Adipocyte (in vitro differentiated cells): ENCODE measurements around the gene CEP57.
"Not testable (repeated sequence)": the region's sequence is repeated elsewhere in the genome, so short reads cannot be mapped to it uniquely, and the experiment has no call there.

Experiments used
- DNase-seq: peaks from one replicate; pipeline ENCODE4 v3.0.0-alpha.2; 2015; ENCODE audit warnings: low read depth
- H3K27me3 ChIP-seq: replicated peaks from 2 replicates; pipeline ENCODE4 v1.7.0; 2013; ENCODE audit warnings: mild to moderate bottlenecking, low read length, moderate library complexity; ENCODE audit not compliant: control insufficient read depth, insufficient read depth
- H3K36me3 ChIP-seq: 2 replicates; pipeline ENCODE4 v1.7.0; 2013; ENCODE audit warnings: low read length, mild to moderate bottlenecking, moderate library complexity; ENCODE audit not compliant: control insufficient read depth, insufficient read depth, severe bottlenecking
- H3K4me1 ChIP-seq: 2 replicates; pipeline ENCODE4 v1.7.0; 2013; ENCODE audit warnings: mild to moderate bottlenecking, low read length, moderate library complexity; ENCODE audit not compliant: control insufficient read depth, insufficient read depth
- H3K4me3 ChIP-seq: 2 replicates; pipeline ENCODE4 v1.7.0; 2013; ENCODE audit warnings: mild to moderate bottlenecking, low read length, moderate library complexity
- H3K9ac ChIP-seq: 2 replicates; pipeline ENCODE4 v1.7.0; 2013; ENCODE audit warnings: mild to moderate bottlenecking, low read length, moderate library complexity
- H3K9me3 ChIP-seq: 2 replicates; pipeline ENCODE4 v1.7.0; 2013; ENCODE audit warnings: mild to moderate bottlenecking, low read length, moderate library complexity; ENCODE audit not compliant: control insufficient read depth

CEP57 gene

DNA sequence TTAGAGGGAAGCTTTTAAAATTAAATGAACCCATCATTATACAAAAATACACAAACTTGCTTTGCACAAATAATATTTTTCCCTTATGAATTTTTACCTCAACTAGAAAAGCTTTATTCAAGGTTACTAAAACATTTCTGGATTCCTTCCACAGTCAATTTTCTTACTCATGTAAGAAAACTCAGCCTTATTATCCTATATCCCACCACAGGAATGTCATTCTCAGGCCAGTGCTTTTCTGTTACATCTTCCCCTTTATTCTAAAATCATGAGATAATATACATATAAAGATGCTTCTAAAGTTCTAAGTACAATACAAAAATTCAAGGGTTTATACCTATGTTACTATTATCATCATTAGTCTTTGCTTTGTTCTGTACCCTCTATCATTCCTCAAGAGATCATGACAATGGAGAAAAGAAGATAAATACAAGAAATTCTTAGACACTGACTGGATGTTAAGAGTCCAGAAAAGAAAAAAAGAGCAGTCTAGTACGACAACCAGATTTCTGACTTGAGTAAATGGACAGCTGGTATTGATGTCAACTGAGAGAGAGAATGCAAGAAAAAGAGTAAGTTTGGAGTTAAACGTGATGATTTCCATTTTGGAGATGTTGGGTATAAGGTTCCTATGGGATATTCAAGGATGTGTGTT, 73.3 kb downstream of the CEP57 start:
- Histone ChIP-seq H3K4me3 (no peak overlapping the region), H3K9me3 (no peaks in the 10 kb centered on the region), H3K9ac (no peak overlapping the region), H3K36me3 (peaks cover 16% of the 10 kb centered on the region), H3K4me1 (peaks cover 9% of the 10 kb centered on the region), H3K27me3 (no peaks in the 10 kb centered on the region)
- DNase-seq: peak; percentile 79

DNA sequence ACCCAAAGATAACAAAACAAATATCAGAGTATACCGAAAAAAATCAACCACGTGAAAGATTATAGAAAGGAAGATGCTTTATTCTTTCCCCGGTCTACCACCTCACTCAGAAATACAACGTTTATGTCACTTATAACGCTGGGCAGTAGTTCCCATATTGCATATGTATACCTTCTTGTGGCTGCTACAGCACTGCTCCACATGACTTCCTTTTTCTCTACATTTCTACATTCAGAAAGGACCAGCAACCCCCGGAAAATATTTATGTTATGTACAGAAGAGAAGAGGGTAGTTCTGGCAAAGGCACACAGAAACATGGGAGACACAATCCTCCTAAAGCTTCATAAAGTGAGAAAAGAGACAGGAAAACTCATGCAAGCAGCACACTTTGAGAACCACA, 76.8 kb downstream of the CEP57 start:
- Histone ChIP-seq H3K4me3 (no peak overlapping the region), H3K4me1 (peaks cover 9% of the 10 kb centered on the region), H3K36me3 (peaks cover 11% of the 10 kb centered on the region), H3K27me3 (no peaks in the 10 kb centered on the region), H3K9me3 (no peaks in the 10 kb centered on the region), H3K9ac (no peak overlapping the region)
- no peak for DNase-seq

DNA sequence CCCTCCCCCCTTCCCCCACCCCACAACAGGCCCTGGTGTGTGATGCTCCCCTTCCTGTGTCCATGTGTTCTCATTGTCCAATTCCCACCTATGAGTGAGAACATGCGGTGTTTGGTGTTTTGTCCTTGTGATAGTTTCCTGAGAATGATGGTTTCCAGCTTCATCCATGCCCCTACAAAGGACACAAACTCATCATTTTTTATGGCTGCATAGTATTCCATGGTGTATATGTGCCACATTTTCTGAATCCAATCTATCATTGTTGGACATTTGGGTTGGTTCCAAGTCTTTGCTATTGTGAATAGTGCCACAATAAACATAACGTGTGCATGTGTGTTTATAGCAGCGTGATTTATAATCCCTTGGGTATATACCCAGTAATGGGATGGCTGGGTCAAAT, 80.6 kb downstream of the CEP57 start:
- not testable (repeated sequence) for H3K4me3 ChIP-seq, H3K27me3 ChIP-seq, H3K4me1 ChIP-seq, H3K9me3 ChIP-seq, DNase-seq, H3K36me3 ChIP-seq, H3K9ac ChIP-seq

DNA sequence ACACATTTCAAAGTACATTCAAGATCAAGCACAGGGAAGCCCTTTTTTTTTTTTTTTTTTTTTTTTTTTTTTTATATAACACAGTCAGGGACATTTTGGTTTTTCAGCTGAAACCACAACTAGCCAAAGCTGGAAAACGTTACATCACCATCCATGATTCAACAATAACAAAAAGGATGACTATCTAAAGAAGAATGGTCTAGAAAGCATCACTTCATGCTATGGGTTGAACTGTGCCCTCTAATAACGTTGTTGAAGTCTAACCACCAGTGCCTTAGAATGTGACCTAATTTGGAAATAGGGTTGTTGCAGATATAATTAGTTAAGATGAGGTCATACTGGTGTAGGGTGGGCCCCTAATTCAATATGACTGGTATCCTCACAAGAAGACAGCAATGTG, 87.0 kb downstream of the CEP57 start:
- peak; percentile 90 for DNase-seq
- peaks cover 13% of the 10 kb centered on the region for H3K4me1 ChIP-seq

More for the DNA sequence above, 87.0 kb downstream of the CEP57 start:
- Histone ChIP-seq H3K4me3 (no peak overlapping the region), H3K27me3 (no peaks in the 10 kb centered on the region), H3K36me3 (peaks cover 14% of the 10 kb centered on the region), H3K9me3 (no peaks in the 10 kb centered on the region), H3K9ac (no peak overlapping the region)
